Lung (tissue), 12 donors: ENCODE measurements around the gene TIRAP. TPM values are rescaled to one million over a fixed set of nuclear protein-coding genes. Genes with fewer than 3 reads are reported as not detected.
"Not testable (repeated sequence)": the region's sequence is repeated elsewhere in the genome, so short reads cannot be mapped to it uniquely, and the experiment has no call there.

ENCODE experiments used
- ATAC-seq: fragments of 200-7000 bp; cut with Tn5 transposase; one replicate; pipeline ENCODE4 v1.9.1; 2020; ENCODE audit warnings: moderate number of reproducible peaks; ENCODE audit not compliant: insufficient read depth, low FRiP score
- DNase-seq, 3 donors: peaks; one replicate each; pipeline ENCODE4 v3.0.0-alpha.2; 2013 to 2017
- H3K27ac ChIP-seq, 2 donors: one replicate each; pipeline ENCODE4 v1.5.1; 2013; ENCODE audit warnings: mild to moderate bottlenecking in 2 of 2, moderate library complexity in 2 of 2, control low read depth in 1 of 2, inconsistent platforms in 1 of 2, low read depth in 1 of 2, low read length in 1 of 2
- H3K27me3 ChIP-seq, 3 donors: one replicate each; pipeline ENCODE4 v1.5.1; 2013; ENCODE audit warnings: low read length in 2 of 3; ENCODE audit not compliant: control insufficient read depth in 3 of 3, insufficient read depth in 3 of 3
- H3K36me3 ChIP-seq, 4 donors: one replicate each; pipeline ENCODE4 v1.5.1; 2013; ENCODE audit warnings: low read length in 4 of 4, mild to moderate bottlenecking in 1 of 4, moderate library complexity in 1 of 4; ENCODE audit not compliant: control insufficient read depth in 4 of 4, insufficient read depth in 4 of 4
- H3K4me1 ChIP-seq, 5 donors: one replicate each; pipeline ENCODE4 v1.5.1; 2013; ENCODE audit warnings: low read length in 5 of 5, mild to moderate bottlenecking in 2 of 5, moderate library complexity in 1 of 5; ENCODE audit not compliant: control insufficient read depth in 5 of 5, insufficient read depth in 5 of 5
- H3K4me3 ChIP-seq: one replicate; pipeline ENCODE4 v1.5.1; 2013; ENCODE audit warnings: mild to moderate bottlenecking, control low read depth, moderate library complexity
- H3K9ac ChIP-seq, 2 donors: one replicate each; pipeline ENCODE4 v1.5.1; 2013; ENCODE audit warnings: low read length in 2 of 2, control low read depth in 1 of 2; ENCODE audit not compliant: insufficient read depth in 1 of 2
- H3K9me3 ChIP-seq, 4 donors: one replicate each; pipeline ENCODE4 v1.5.1; 2013; ENCODE audit warnings: low read length in 3 of 4, mild to moderate bottlenecking in 1 of 4, moderate library complexity in 1 of 4; ENCODE audit not compliant: control insufficient read depth in 4 of 4, insufficient read depth in 3 of 4
- WGBS, 2 donors: extraction: QIAGEN DNeasy Blood & Tissue Kit; methylation state at CpG; one replicate each; pipeline ENCODE4 v1.1.7; 2013; 5-methylcytosine and 5-hydroxymethylcytosine counted together
- polyA plus RNA-seq, 2 donors: library from polyadenylated mRNA; stranded (reverse); fragments of 200-250 nt; gene quantifications; one replicate each; pipeline ENCODE4 v1.2.1, GENCODE V29; 2013
- total RNA-seq, 2 donors: library from RNA; depleted of rRNA in 1 of 2; stranded (reverse); fragments of >200 nt in 1 of 2; gene quantifications; one replicate each; pipeline ENCODE4 v1.2.1, GENCODE V29; 2014 to 2021
- TF ChIP-seq, protein P1 (sequence below): IDR thresholded peaks from 2 replicates; pipeline ENCODE4 v1.5.1; 2012; ENCODE audit warnings: mild to moderate bottlenecking; ENCODE audit errors: control extremely low read depth, extremely low read depth
- donor health status: control.
- donor health status: control.
- donor health status: Bipolar disorder and iron deficiency.
- donor health status: healthy.
- donor health status: DM: yes; HTN: yes; CAD: no.

TIRAP gene
- total and polyA plus RNA-seq, 4 donors = 5.5 to 12.5 (median 9.7) TPM

DNA sequence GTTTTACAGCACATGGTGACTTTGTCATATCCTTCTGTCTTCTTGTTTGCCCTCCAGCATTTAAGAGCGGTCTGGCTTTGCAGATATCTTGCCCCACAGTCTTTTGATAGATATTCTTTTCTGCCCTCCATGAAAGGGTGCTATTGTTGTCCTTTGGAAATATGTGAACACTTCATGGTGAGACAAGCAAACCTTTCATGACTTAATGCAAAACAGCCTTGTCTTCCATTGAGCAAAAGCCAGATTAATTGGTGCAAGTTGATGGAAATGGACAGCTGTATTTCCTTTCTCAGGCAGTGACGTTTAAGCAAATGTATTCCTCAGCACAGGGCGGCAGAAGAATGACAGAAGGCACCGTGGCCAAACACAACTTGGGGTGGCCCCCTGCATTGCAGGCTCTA, 25.4 kb downstream of the TIRAP start:
- Histone ChIP-seq H3K4me3 (no peak overlapping the region), H3K27ac (no peak overlapping the region), H3K9me3 (no peaks in the 10 kb centered on the region), H3K4me1 (peaks cover 0 to 15% (median 8%) of the 10 kb centered on the region in 5 donors), H3K9ac (no peak overlapping the region), H3K36me3 (peaks cover 0 to 12% (median 8%) of the 10 kb centered on the region in 4 donors), H3K27me3 (no peaks in the 10 kb centered on the region)
- 81 to 86% methylated on average over 4 of the region's 4 CpGs for WGBS, 2 donors
- DNase-seq (no peak), ATAC-seq (no peak)
- TF ChIP-seq, protein P1, sequence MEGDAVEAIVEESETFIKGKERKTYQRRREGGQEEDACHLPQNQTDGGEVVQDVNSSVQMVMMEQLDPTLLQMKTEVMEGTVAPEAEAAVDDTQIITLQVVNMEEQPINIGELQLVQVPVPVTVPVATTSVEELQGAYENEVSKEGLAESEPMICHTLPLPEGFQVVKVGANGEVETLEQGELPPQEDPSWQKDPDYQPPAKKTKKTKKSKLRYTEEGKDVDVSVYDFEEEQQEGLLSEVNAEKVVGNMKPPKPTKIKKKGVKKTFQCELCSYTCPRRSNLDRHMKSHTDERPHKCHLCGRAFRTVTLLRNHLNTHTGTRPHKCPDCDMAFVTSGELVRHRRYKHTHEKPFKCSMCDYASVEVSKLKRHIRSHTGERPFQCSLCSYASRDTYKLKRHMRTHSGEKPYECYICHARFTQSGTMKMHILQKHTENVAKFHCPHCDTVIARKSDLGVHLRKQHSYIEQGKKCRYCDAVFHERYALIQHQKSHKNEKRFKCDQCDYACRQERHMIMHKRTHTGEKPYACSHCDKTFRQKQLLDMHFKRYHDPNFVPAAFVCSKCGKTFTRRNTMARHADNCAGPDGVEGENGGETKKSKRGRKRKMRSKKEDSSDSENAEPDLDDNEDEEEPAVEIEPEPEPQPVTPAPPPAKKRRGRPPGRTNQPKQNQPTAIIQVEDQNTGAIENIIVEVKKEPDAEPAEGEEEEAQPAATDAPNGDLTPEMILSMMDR = no peak

DNA sequence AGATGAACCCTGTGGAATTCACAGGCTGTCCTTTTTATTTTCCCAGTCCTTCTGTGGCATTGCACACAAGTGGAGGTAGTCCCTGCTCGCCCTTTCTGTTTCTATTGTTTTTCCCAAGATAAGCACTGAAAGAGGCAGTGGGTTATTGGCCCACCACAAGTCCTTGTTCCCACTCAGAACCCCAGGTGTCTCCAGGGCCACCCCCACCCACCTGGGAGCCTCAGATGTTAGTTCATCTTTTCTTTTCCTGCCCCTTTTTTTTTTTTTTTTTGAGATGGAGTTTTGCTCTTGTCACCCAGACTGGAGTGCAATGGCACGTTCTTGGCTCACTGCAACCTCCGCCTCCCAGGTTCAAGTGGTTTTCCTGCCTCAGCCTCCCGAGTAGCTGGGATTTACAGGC, 25.9 kb downstream of the TIRAP start:
- not testable (repeated sequence) for DNase-seq, H3K27me3 ChIP-seq, H3K4me3 ChIP-seq, ATAC-seq, H3K9ac ChIP-seq, H3K9me3 ChIP-seq, H3K27ac ChIP-seq
- WGBS, 2 donors = 78 to 92% methylated on average over 4 of the region's 4 CpGs
- H3K4me1 ChIP-seq = peaks cover 0 to 12% (median 8%) of the 10 kb centered on the region in 5 donors
- H3K36me3 ChIP-seq = peaks cover 0 to 12% (median 8%) of the 10 kb centered on the region in 4 donors

GRCh38 chr11:126310200-126310991, 27.5 kb downstream of the TIRAP start:
- H3K4me1 ChIP-seq = peaks cover 0 to 8% (median 4%) of the 10 kb centered on the region in 5 donors
- 71 to 72% methylated on average over 12 of the region's 12 CpGs for WGBS, 2 donors
- DNase-seq (peak; percentile 87 to 92 (median 90)), ATAC-seq (peak; percentile 93)
- H3K9ac ChIP-seq = no peak overlapping the region
- H3K27me3 ChIP-seq = no peaks in the 10 kb centered on the region
- TF ChIP-seq, protein P1 = peak; percentile 76
- H3K4me3 ChIP-seq = no peak overlapping the region
- peaks cover 0 to 12% (median 8%) of the 10 kb centered on the region in 4 donors for H3K36me3 ChIP-seq
- H3K27ac ChIP-seq = no peak overlapping the region
- no peaks in the 10 kb centered on the region for H3K9me3 ChIP-seq

DNA sequence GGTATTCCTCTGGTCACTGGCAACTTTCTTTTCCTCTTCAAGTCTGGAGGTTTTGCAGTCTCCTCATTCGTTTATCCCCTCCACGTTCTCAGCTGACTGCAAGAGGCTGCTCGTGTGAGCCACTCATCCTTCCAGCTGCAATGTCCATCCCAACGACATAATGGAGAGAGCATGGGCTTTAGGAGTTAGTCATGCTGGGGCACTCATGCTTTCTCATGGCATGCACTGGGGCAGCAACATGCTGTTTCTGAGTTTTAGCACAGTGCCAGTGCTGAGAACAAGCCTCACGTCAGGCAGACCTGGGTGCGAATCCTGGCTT, 28.1 kb downstream of the TIRAP start:
- H3K36me3 ChIP-seq = peaks cover 0 to 12% (median 8%) of the 10 kb centered on the region in 4 donors
- TF ChIP-seq, protein P1 = no peak
- WGBS, 2 donors = 42 to 53% methylated on average over 6 of the region's 6 CpGs
- ATAC-seq = peak; percentile 22
- H3K9me3 ChIP-seq = no peaks in the 10 kb centered on the region
- H3K4me3 ChIP-seq = no peak overlapping the region
- no peak for DNase-seq
- peaks cover 0 to 8% (median 4%) of the 10 kb centered on the region in 5 donors for H3K4me1 ChIP-seq
- peak overlapping the region in 1 of 2 donors; percentile 44 for H3K27ac ChIP-seq
- no peak overlapping the region for H3K9ac ChIP-seq
- no peaks in the 10 kb centered on the region for H3K27me3 ChIP-seq
